Measurements from ENCODE around the gene OR51V1.
"Not testable (repeated sequence)": the region's sequence is repeated elsewhere in the genome, so short reads cannot be mapped to it uniquely, and the experiment has no call there.

The OR51V1 gene

GRCh38 chr11:5229796-5230195, 29.3 kb upstream of the OR51V1 start:
- no peak for DNase-seq

GRCh38 chr11:5229356-5229755, 28.9 kb upstream of the OR51V1 start:
- no peak for DNase-seq

- DNase-seq = no peak
Observed at GRCh38 chr11:5228124-5228523, 27.6 kb upstream of the OR51V1 start.

- DNase-seq = no peak
Observed at GRCh38 chr11:5227681-5228080, 27.2 kb upstream of the OR51V1 start.

GRCh38 chr11:5226732-5227310, 26.3 kb upstream of the OR51V1 start, which contains the start of gene HBB:
Gene HBB (minus strand): TSS chr11:5227071. CDS start chr11:5227021, 50 bp downstream.
- DNase-seq = no peak

GRCh38 chr11:5225480-5225871, 25.0 kb upstream of the OR51V1 start:
- no peak for DNase-seq

GRCh38 chr11:5224538-5225479, 24.3 kb upstream of the OR51V1 start:
- no peak for DNase-seq

GRCh38 chr11:5223686-5224085, 23.2 kb upstream of the OR51V1 start:
- no peak for DNase-seq

- DNase-seq = no peak
Observed at GRCh38 chr11:5223146-5223545, 22.7 kb upstream of the OR51V1 start.

- DNase-seq = no peak
Observed at GRCh38 chr11:5210376-5210885, 9.9 kb upstream of the OR51V1 start.

- DNase-seq = no peak
Observed at GRCh38 chr11:5204787-5205186, 4.3 kb upstream of the OR51V1 start.

GRCh38 chr11:5203366-5203765, 2.9 kb upstream of the OR51V1 start:
- DNase-seq = no peak

GRCh38 chr11:5198285-5198684, 2.2 kb downstream of the OR51V1 start:
- DNase-seq = no peak

- no peak for DNase-seq
Observed at GRCh38 chr11:5197536-5197935, 2.9 kb downstream of the OR51V1 start.

- DNase-seq = no peak
Observed at GRCh38 chr11:5196731-5197130, 3.8 kb downstream of the OR51V1 start.

- no peak for DNase-seq
Observed at GRCh38 chr11:5196067-5196466, 4.4 kb downstream of the OR51V1 start.

- DNase-seq = no peak
Observed at GRCh38 chr11:5192738-5193137, 7.7 kb downstream of the OR51V1 start.

GRCh38 chr11:5188201-5188600, 12.3 kb downstream of the OR51V1 start:
- DNase-seq = no peak

- DNase-seq = no peak
Observed at GRCh38 chr11:5178046-5178837, 22.2 kb downstream of the OR51V1 start.

- no peak for DNase-seq
Observed at GRCh38 chr11:5174934-5175333, 25.5 kb downstream of the OR51V1 start.

- no peak for DNase-seq
Observed at GRCh38 chr11:5171856-5172255, 28.6 kb downstream of the OR51V1 start.

GRCh38 chr11:5165898-5166297, 34.6 kb downstream of the OR51V1 start:
- not testable (repeated sequence) for DNase-seq

- not testable (repeated sequence) for DNase-seq
Observed at GRCh38 chr11:5164807-5165206, 35.7 kb downstream of the OR51V1 start.

All from CD4-positive, alpha-beta T cell treated with Interleukin-10 for 1 hour (primary cell).